8988T (cell line): ENCODE measurements around the gene C1QL4.
"Not testable (repeated sequence)": the region's sequence is repeated elsewhere in the genome, so short reads cannot be mapped to it uniquely, and the experiment has no call there.

Experiments used
- DNase-seq: peaks from one replicate; pipeline ENCODE4 v3.0.0; 2011

C1QL4 gene

GRCh38 chr12:49297695-49298060 lies 39.3 kb downstream of the C1QL4 start:
- DNase-seq, result no peak

- peak; percentile 83 for DNase-seq
Measured at GRCh38 chr12:49296836-49297694, 39.9 kb downstream of the C1QL4 start.

- DNase-seq, result peak; percentile 96
Measured at GRCh38 chr12:49296034-49296835, 40.8 kb downstream of the C1QL4 start.

GRCh38 chr12:49295082-49295936 lies 41.7 kb downstream of the C1QL4 start, which contains the start of gene PRPH:
PRPH (plus strand) TSS chr12:49295147; CDS start chr12:49295201, 54 bp downstream.
- DNase-seq, result no peak

- DNase-seq, result no peak
Measured at GRCh38 chr12:49294804-49295081, 42.2 kb downstream of the C1QL4 start.

GRCh38 chr12:49294086-49294803 lies 42.7 kb downstream of the C1QL4 start:
- no peak for DNase-seq

- no peak for DNase-seq
Measured at GRCh38 chr12:49293056-49293956, 43.7 kb downstream of the C1QL4 start.

- no peak for DNase-seq
Measured at GRCh38 chr12:49292729-49293055, 44.3 kb downstream of the C1QL4 start.

GRCh38 chr12:49288922-49289555 lies 47.9 kb downstream of the C1QL4 start:
- no peak for DNase-seq

GRCh38 chr12:49288412-49288853 lies 48.6 kb downstream of the C1QL4 start:
- no peak for DNase-seq

GRCh38 chr12:49287876-49288275 lies 49.1 kb downstream of the C1QL4 start:
- DNase-seq, result no peak

GRCh38 chr12:49284672-49285071 lies 52.3 kb downstream of the C1QL4 start:
- DNase-seq, result no peak

GRCh38 chr12:49283541-49284429 lies 53.2 kb downstream of the C1QL4 start:
- no peak for DNase-seq

- not testable (repeated sequence) for DNase-seq
Measured at GRCh38 chr12:49282740-49283375, 54.1 kb downstream of the C1QL4 start.
